Measurements from ENCODE around the gene FOXP1. TPM values are rescaled to one million over a fixed set of nuclear protein-coding genes. Genes with fewer than 3 reads are reported as not detected.

The FOXP1 gene
- total RNA-seq, 1 experiment from 2014 or later: 2.9 TPM

GRCh38 chr3:71625676-71626075, 42.1 kb upstream of the FOXP1 start:
- ChIA-PET CTCF (no interaction called here), POLR2A (no interaction called here)
- BruUV-seq (replicated peaks): no TSS peak
- no peaks in the 10 kb centered on the region for H3K4me1 ChIP-seq (ENCODE audit: control insufficient read depth, insufficient read depth, low read length)
- no peak for ATAC-seq
- no peak overlapping the region for H3K4me3 ChIP-seq (ENCODE audit: low read depth in 2 of 2, low read length in 2 of 2)
- DNase-seq (ENCODE audit: low read depth, low spot score): no peak
- intact Hi-C loops (cut with micrococcal nuclease; ENCODE audit: unreplicated experiment) (no loop called here), in situ Hi-C loops (cut with HindIII; ENCODE audit: low pct_unique_long_range_greater_than_20kb, low sequenced_read_pairs) (no loop called here)
- no peak for TF ChIP-seq REST (IDR thresholded peaks at IDR 0.05; ENCODE audit: insufficient read depth in 1 of 2, low read depth in 2 of 2, low read length in 1 of 2)
- TF ChIP-seq, protein P1, sequence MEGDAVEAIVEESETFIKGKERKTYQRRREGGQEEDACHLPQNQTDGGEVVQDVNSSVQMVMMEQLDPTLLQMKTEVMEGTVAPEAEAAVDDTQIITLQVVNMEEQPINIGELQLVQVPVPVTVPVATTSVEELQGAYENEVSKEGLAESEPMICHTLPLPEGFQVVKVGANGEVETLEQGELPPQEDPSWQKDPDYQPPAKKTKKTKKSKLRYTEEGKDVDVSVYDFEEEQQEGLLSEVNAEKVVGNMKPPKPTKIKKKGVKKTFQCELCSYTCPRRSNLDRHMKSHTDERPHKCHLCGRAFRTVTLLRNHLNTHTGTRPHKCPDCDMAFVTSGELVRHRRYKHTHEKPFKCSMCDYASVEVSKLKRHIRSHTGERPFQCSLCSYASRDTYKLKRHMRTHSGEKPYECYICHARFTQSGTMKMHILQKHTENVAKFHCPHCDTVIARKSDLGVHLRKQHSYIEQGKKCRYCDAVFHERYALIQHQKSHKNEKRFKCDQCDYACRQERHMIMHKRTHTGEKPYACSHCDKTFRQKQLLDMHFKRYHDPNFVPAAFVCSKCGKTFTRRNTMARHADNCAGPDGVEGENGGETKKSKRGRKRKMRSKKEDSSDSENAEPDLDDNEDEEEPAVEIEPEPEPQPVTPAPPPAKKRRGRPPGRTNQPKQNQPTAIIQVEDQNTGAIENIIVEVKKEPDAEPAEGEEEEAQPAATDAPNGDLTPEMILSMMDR (IDR thresholded peaks at IDR 0.05): no peak
- no peak for TF ChIP-seq TCF7L2 (IDR thresholded peaks at IDR 0.05; ENCODE audit: low read depth, low read length)
- TF ChIP-seq POLR2AphosphoS5 (IDR thresholded peaks at IDR 0.05; ENCODE audit: low read depth, low read length): no peak
- no peak for TF ChIP-seq SIN3A (IDR thresholded peaks at IDR 0.05; ENCODE audit: borderline replicate concordance, insufficient read depth, low read depth, low read length)
- H3K27me3 ChIP-seq (ENCODE audit: control insufficient read depth, insufficient read depth, low read length): no peaks in the 10 kb centered on the region
- no peak overlapping the region for H3K27ac ChIP-seq (ENCODE audit: low read length)
- no peaks in the 10 kb centered on the region for H3K36me3 ChIP-seq (ENCODE audit: control insufficient read depth, insufficient read depth, low read length)
- H3K9me3 ChIP-seq (ENCODE audit: control insufficient read depth, insufficient read depth, low read depth, low read length): no peaks in the 10 kb centered on the region

- in situ Hi-C loops (cut with HindIII; ENCODE audit: low pct_unique_long_range_greater_than_20kb, low sequenced_read_pairs): no loop called here
- TF ChIP-seq REST (IDR thresholded peaks at IDR 0.05; ENCODE audit: insufficient read depth in 1 of 2, low read depth in 2 of 2, low read length in 1 of 2) (no peak), POLR2AphosphoS5 (IDR thresholded peaks at IDR 0.05; ENCODE audit: low read depth, low read length) (no peak), TCF7L2 (IDR thresholded peaks at IDR 0.05; ENCODE audit: low read depth, low read length) (no peak), SIN3A (IDR thresholded peaks at IDR 0.05; ENCODE audit: borderline replicate concordance, insufficient read depth, low read depth, low read length) (no peak)
- TF ChIP-seq, protein P1 (IDR thresholded peaks at IDR 0.05): no peak
- POLR2A ChIA-PET: no interaction called here
- H3K9me3 ChIP-seq (ENCODE audit: control insufficient read depth, insufficient read depth, low read depth, low read length): no peaks in the 10 kb centered on the region
- CTCF ChIA-PET: no interaction called here
- BruUV-seq (replicated peaks): no TSS peak
- ATAC-seq: no peak
- intact Hi-C loops (cut with micrococcal nuclease; ENCODE audit: unreplicated experiment): no loop called here
- no peaks in the 10 kb centered on the region for H3K36me3 ChIP-seq (ENCODE audit: control insufficient read depth, insufficient read depth, low read length)
- H3K4me1 ChIP-seq (ENCODE audit: control insufficient read depth, insufficient read depth, low read length): no peaks in the 10 kb centered on the region
- no peak overlapping the region for H3K27ac ChIP-seq (ENCODE audit: low read length)
- no peak for DNase-seq (ENCODE audit: low read depth, low spot score)
- no peaks in the 10 kb centered on the region for H3K27me3 ChIP-seq (ENCODE audit: control insufficient read depth, insufficient read depth, low read length)
- no peak overlapping the region for H3K4me3 ChIP-seq (ENCODE audit: low read depth in 2 of 2, low read length in 2 of 2)
These were observed 38.5 kb upstream of the FOXP1 start for GRCh38 chr3:71621825-71622537.

All from Panc1 (cell line).